GM23248 (cell line): ENCODE measurements around the gene ATP2B2. TPM values are rescaled to one million over a fixed set of nuclear protein-coding genes. Genes with fewer than 3 reads are reported as not detected.

ENCODE experiments used
- DNase-seq: peaks from one replicate; pipeline ENCODE4 v3.0.0-alpha.2; 2015
- H2AFZ ChIP-seq: fragments of 200-600 bp; sonication (generic); 2 replicates; pipeline ENCODE4 v1.6.1; 2016; ENCODE audit warnings: antibody characterized with exemption
- H3F3A ChIP-seq: fragments of 200-600 bp; sonication (generic); 2 replicates; pipeline ENCODE4 v1.6.1; 2016; ENCODE audit warnings: mild to moderate bottlenecking, antibody characterized with exemption, mixed run types; ENCODE audit not compliant: insufficient read depth
- H3K27ac ChIP-seq: fragments of 200-600 bp; sonication (generic); 2 replicates; pipeline ENCODE4 v1.5.1; 2016; ENCODE audit warnings: mild to moderate bottlenecking
- H3K27me3 ChIP-seq: fragments of 200-600 bp; sonication (generic); replicated peaks from 2 replicates; pipeline ENCODE4 v1.6.1; 2016; ENCODE audit warnings: mild to moderate bottlenecking; ENCODE audit not compliant: insufficient read depth
- H3K36me3 ChIP-seq: fragments of 200-600 bp; sonication (generic); 2 replicates; pipeline ENCODE4 v1.6.1; 2016; ENCODE audit warnings: low read depth, mild to moderate bottlenecking
- H3K4me1 ChIP-seq: fragments of 200-600 bp; sonication (generic); 2 replicates; pipeline ENCODE4 v1.6.1; 2016; ENCODE audit warnings: mild to moderate bottlenecking; ENCODE audit not compliant: insufficient read depth
- H3K4me2 ChIP-seq: fragments of 200-600 bp; sonication (generic); one replicate; pipeline ENCODE4 v1.6.1; 2016; ENCODE audit warnings: mild to moderate bottlenecking; ENCODE audit not compliant: unreplicated experiment
- H3K4me3 ChIP-seq: fragments of 200-600 bp; sonication (generic); 2 replicates; pipeline ENCODE4 v1.5.1; 2016; ENCODE audit warnings: mild to moderate bottlenecking
- H3K79me2 ChIP-seq: fragments of 200-600 bp; sonication (generic); 2 replicates; pipeline ENCODE4 v1.6.1; 2016; ENCODE audit warnings: mild to moderate bottlenecking; ENCODE audit not compliant: insufficient read depth
- H3K9ac ChIP-seq: fragments of 200-600 bp; sonication (generic); 2 replicates; pipeline ENCODE4 v1.6.1; 2016; ENCODE audit warnings: mild to moderate bottlenecking
- H3K9me2 ChIP-seq: fragments of 200-600 bp; sonication (generic); 2 replicates; pipeline ENCODE4 v1.6.1; 2016; ENCODE audit warnings: mixed run types, mild to moderate bottlenecking, moderate library complexity; ENCODE audit not compliant: insufficient read depth
- H3K9me3 ChIP-seq: fragments of 200-600 bp; sonication (generic); one replicate; pipeline ENCODE4 v1.6.1; 2017; ENCODE audit warnings: low read depth
- H4K20me1 ChIP-seq: fragments of 200-600 bp; sonication (generic); 2 replicates; pipeline ENCODE4 v1.6.0; 2016; ENCODE audit not compliant: insufficient read depth
- EZH2 ChIP-seq: fragments of 200-600 bp; sonication (generic); IDR thresholded peaks from 2 replicates; pipeline ENCODE4 v1.6.1; 2018; ENCODE audit warnings: antibody characterized with exemption, mild to moderate bottlenecking; ENCODE audit not compliant: insufficient read depth, poor library complexity, severe bottlenecking
- EZH2phosphoT487 ChIP-seq: fragments of 200-600 bp; sonication (generic); IDR thresholded peaks from 2 replicates; pipeline ENCODE4 v1.6.1; 2018; ENCODE audit warnings: antibody characterized with exemption, moderate library complexity, mild to moderate bottlenecking, low read depth; ENCODE audit not compliant: insufficient read depth
- WGBS, 2 experiments: methylation state at CpG; one replicate each; pipeline ENCODE4 v1.1.6; 2015 to 2017; ENCODE audit warnings: low lambda C conversion rate in 2 of 2, low coverage in 1 of 2; ENCODE audit errors: missing lambda C conversion rate in 2 of 2; 5-methylcytosine and 5-hydroxymethylcytosine counted together
- in situ Hi-C: fragments of 300-500 bp; cut with MboI; formaldehyde crosslinking; loops from 2 replicates; pipeline ENCODE4 v1.15.0; 2020
- polyA plus RNA-seq: library from polyadenylated mRNA; unstranded; fragments of >200 nt; fragmentation: Nextera tagmentation; extraction: Ambion mirVana; gene quantifications from 2 replicates; pipeline ENCODE4 v1.2.1, GENCODE V29; 2016
- total RNA-seq: library from RNA; depleted of rRNA; stranded (reverse); fragments of >200 nt; shearing (Covaris generic); gene quantifications from 2 replicates; pipeline ENCODE4 v1.2.3, GENCODE V29; 2014; rRNA removed

ATP2B2 gene
- total RNA-seq (not detected in 2 replicates), polyA plus RNA-seq (not detected in 2 replicates)

GRCh38 chr3:10505050-10505790 lies at the start of gene ATP2B2:
Gene ATP2B2 (minus strand): TSS chr3:10505586. CDS start chr3:10449543, 56,043 bp downstream.
- no peak within 1 kb of the TSS for H3K27ac ChIP-seq
- peak; percentile 13 for DNase-seq
- no peak within 1 kb of the TSS for H3K9ac ChIP-seq
- no peaks in the 10 kb centered on the region for H3F3A ChIP-seq
- TF ChIP-seq EZH2phosphoT487 (0 out of 2 replicates have a peak, but pooled peaks have one; percentile 43), EZH2 (peak; percentile 72)
- in situ Hi-C loops: no loop called here
- H3K4me3 ChIP-seq: no peak within 1 kb of the TSS
- 2 to 6% methylated on average over 23 to 42 of the region's 42 CpGs for WGBS, 2 experiments
- H2AFZ ChIP-seq: no peak within 1 kb of the TSS
- H3K27me3 ChIP-seq: peaks cover 21% of the 10 kb centered on the region
- no peaks in the 10 kb centered on the region for H3K4me1 ChIP-seq
- no peak within 1 kb of the TSS for H3K4me2 ChIP-seq
- H3K79me2 ChIP-seq: no peaks in the 10 kb centered on the region
- no peaks in the 10 kb centered on the region for H3K9me2 ChIP-seq
- H3K9me3 ChIP-seq: no peaks in the 10 kb centered on the region
- no peaks in the 10 kb centered on the region for H3K36me3 ChIP-seq
- H4K20me1 ChIP-seq: no peaks in the 10 kb centered on the region

GRCh38 chr3:10554746-10555145 lies 49.4 kb upstream of the ATP2B2 start:
- no peaks in the 10 kb centered on the region for H3F3A ChIP-seq
- H3K4me2 ChIP-seq: no peak overlapping the region
- no peak for DNase-seq
- H3K27ac ChIP-seq: no peak overlapping the region
- TF ChIP-seq EZH2phosphoT487 (no peak), EZH2 (no peak)
- no peaks in the 10 kb centered on the region for H3K4me1 ChIP-seq
- WGBS, 2 experiments: 29 to 41% methylated on average over 1 of the region's 1 CpG
- H3K9me3 ChIP-seq: no peaks in the 10 kb centered on the region
- in situ Hi-C loops: no loop called here
- no peaks in the 10 kb centered on the region for H3K9me2 ChIP-seq
- no peak overlapping the region for H3K9ac ChIP-seq
- H3K27me3 ChIP-seq: peaks cover 8% of the 10 kb centered on the region
- H3K4me3 ChIP-seq: no peak overlapping the region
- H3K36me3 ChIP-seq: no peaks in the 10 kb centered on the region
- no peak overlapping the region for H2AFZ ChIP-seq
- no peaks in the 10 kb centered on the region for H4K20me1 ChIP-seq
- H3K79me2 ChIP-seq: no peaks in the 10 kb centered on the region

GRCh38 chr3:10554236-10554611 lies 48.8 kb upstream of the ATP2B2 start:
- no peak overlapping the region for H2AFZ ChIP-seq
- no peaks in the 10 kb centered on the region for H3K9me2 ChIP-seq
- H3K4me1 ChIP-seq: no peaks in the 10 kb centered on the region
- no peak overlapping the region for H3K4me2 ChIP-seq
- H3K27me3 ChIP-seq: peaks cover 8% of the 10 kb centered on the region; the same call in 1 of the 2 replicates
- H3K9me3 ChIP-seq: no peaks in the 10 kb centered on the region
- TF ChIP-seq EZH2: no peak
- no peak for TF ChIP-seq EZH2phosphoT487
- H3F3A ChIP-seq: no peaks in the 10 kb centered on the region
- no peak overlapping the region for H3K4me3 ChIP-seq
- 51 to 52% methylated on average over 3 of the region's 3 CpGs for WGBS, 2 experiments
- no peak for DNase-seq
- in situ Hi-C loops: no loop called here
- H3K9ac ChIP-seq: no peak overlapping the region
- no peaks in the 10 kb centered on the region for H3K36me3 ChIP-seq
- H3K27ac ChIP-seq: no peak overlapping the region
- H4K20me1 ChIP-seq: no peaks in the 10 kb centered on the region
- no peaks in the 10 kb centered on the region for H3K79me2 ChIP-seq

- Histone ChIP-seq H3F3A (no peaks in the 10 kb centered on the region), H3K79me2 (no peaks in the 10 kb centered on the region), H2AFZ (no peak overlapping the region), H3K4me2 (no peak overlapping the region), H3K9me2 (no peaks in the 10 kb centered on the region), H3K9ac (no peak overlapping the region), H3K4me3 (no peak overlapping the region), H3K27me3 (peaks cover 8% of the 10 kb centered on the region; the same call in 1 of the 2 replicates), H3K27ac (no peak overlapping the region), H3K9me3 (no peaks in the 10 kb centered on the region), H3K4me1 (no peaks in the 10 kb centered on the region), H4K20me1 (no peaks in the 10 kb centered on the region), H3K36me3 (no peaks in the 10 kb centered on the region)
- WGBS, 2 experiments: 21 to 25% methylated on average over 9 of the region's 9 CpGs
- DNase-seq: no peak
- no peak for TF ChIP-seq EZH2phosphoT487
- in situ Hi-C loops: no loop called here
Observed at GRCh38 chr3:10553591-10554235, 48.3 kb upstream of the ATP2B2 start.
